Mesendoderm (in vitro differentiated cells): ENCODE results near the gene PLSCR1. TPM values are rescaled to one million over a fixed set of nuclear protein-coding genes. Genes with fewer than 3 reads are reported as not detected.

Experiments
- DNase-seq: peaks from one replicate; pipeline ENCODE4 v3.0.0; 2013
- H2AK5ac ChIP-seq: 2 replicates; pipeline ENCODE4 v1.6.1; 2013; ENCODE audit warnings: low read length, inconsistent platforms
- H2BK120ac ChIP-seq: 2 replicates; pipeline ENCODE4 v1.6.1; 2013; ENCODE audit warnings: low read depth, mild to moderate bottlenecking, low read length, moderate library complexity, mixed read lengths
- H2BK15ac ChIP-seq: replicated peaks from 2 replicates; pipeline ENCODE4 v1.6.1; 2013; ENCODE audit warnings: low read depth, mild to moderate bottlenecking, moderate library complexity
- H2BK5ac ChIP-seq: 2 replicates; pipeline ENCODE4 v1.6.1; 2013; ENCODE audit warnings: low read length, inconsistent platforms
- H3K18ac ChIP-seq: 2 replicates; pipeline ENCODE4 v1.6.1; 2013; ENCODE audit warnings: mild to moderate bottlenecking, low read length, mixed read lengths
- H3K23ac ChIP-seq: one replicate; pipeline ENCODE4 v1.6.1; 2013; ENCODE audit warnings: low read length
- H3K27ac ChIP-seq: 2 replicates; pipeline ENCODE4 v1.5.1; 2013; ENCODE audit warnings: low read depth, mild to moderate bottlenecking, inconsistent platforms, low read length, moderate library complexity
- H3K27me3 ChIP-seq: 2 replicates; pipeline ENCODE4 v1.6.1; 2013; ENCODE audit warnings: low read length, control low read depth, mild to moderate bottlenecking, inconsistent platforms; ENCODE audit not compliant: insufficient read depth, poor library complexity
- H3K36me3 ChIP-seq: 2 replicates; pipeline ENCODE4 v1.6.1; 2013; ENCODE audit warnings: low read length, inconsistent platforms; ENCODE audit not compliant: control insufficient read depth, insufficient read depth
- H3K4ac ChIP-seq: one replicate; pipeline ENCODE4 v1.6.1; 2013; ENCODE audit warnings: low read depth, mild to moderate bottlenecking, low read length, moderate library complexity
- H3K4me1 ChIP-seq: 2 replicates; pipeline ENCODE4 v1.6.1; 2013; ENCODE audit warnings: low read depth, low read length, inconsistent platforms; ENCODE audit not compliant: control insufficient read depth
- H3K4me2 ChIP-seq: 2 replicates; pipeline ENCODE4 v1.6.1; 2013; ENCODE audit warnings: low read length
- H3K4me3 ChIP-seq: 2 replicates; pipeline ENCODE4 v1.5.1; 2013; ENCODE audit warnings: mild to moderate bottlenecking, low read length
- H3K56ac ChIP-seq: one replicate; pipeline ENCODE4 v1.6.1; 2013; ENCODE audit warnings: low read length
- H3K79me1 ChIP-seq: 2 replicates; pipeline ENCODE4 v1.6.1; 2013; ENCODE audit warnings: low read length, inconsistent platforms
- H3K79me2 ChIP-seq: 2 replicates; pipeline ENCODE4 v1.6.1; 2013; ENCODE audit warnings: mild to moderate bottlenecking, low read length; ENCODE audit not compliant: control insufficient read depth, insufficient read depth
- H3K9ac ChIP-seq: 2 replicates; pipeline ENCODE4 v1.6.1; 2013; ENCODE audit warnings: low read length, inconsistent platforms
- H4K5ac ChIP-seq: one replicate; pipeline ENCODE4 v1.6.1; 2013; ENCODE audit warnings: low read length
- H4K8ac ChIP-seq: one replicate; pipeline ENCODE4 v1.6.1; 2013; ENCODE audit warnings: low read depth, mild to moderate bottlenecking, control low read depth, low read length, moderate library complexity
- WGBS: extraction: QIAGEN DNeasy Blood & Tissue Kit; methylation state at CpG from one replicate; pipeline ENCODE4 v1.1.7; 2013; ENCODE audit warnings: low lambda C conversion rate, missing lambda C conversion rate; ENCODE audit not compliant: insufficient coverage; ENCODE audit errors: extremely low coverage; 5-methylcytosine and 5-hydroxymethylcytosine counted together
- polyA plus RNA-seq, 2 experiments: library from polyadenylated mRNA; stranded (reverse); fragments of 200-250 nt; gene quantifications; one replicate each; pipeline ENCODE4 v1.2.3, GENCODE V29; 2013

The PLSCR1 gene, protein sequence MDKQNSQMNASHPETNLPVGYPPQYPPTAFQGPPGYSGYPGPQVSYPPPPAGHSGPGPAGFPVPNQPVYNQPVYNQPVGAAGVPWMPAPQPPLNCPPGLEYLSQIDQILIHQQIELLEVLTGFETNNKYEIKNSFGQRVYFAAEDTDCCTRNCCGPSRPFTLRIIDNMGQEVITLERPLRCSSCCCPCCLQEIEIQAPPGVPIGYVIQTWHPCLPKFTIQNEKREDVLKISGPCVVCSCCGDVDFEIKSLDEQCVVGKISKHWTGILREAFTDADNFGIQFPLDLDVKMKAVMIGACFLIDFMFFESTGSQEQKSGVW
- 55.1 TPM for polyA plus RNA-seq (2013, experiment 1 of 2)
- polyA plus RNA-seq (2013, experiment 2 of 2), result 57.2 TPM

DNA sequence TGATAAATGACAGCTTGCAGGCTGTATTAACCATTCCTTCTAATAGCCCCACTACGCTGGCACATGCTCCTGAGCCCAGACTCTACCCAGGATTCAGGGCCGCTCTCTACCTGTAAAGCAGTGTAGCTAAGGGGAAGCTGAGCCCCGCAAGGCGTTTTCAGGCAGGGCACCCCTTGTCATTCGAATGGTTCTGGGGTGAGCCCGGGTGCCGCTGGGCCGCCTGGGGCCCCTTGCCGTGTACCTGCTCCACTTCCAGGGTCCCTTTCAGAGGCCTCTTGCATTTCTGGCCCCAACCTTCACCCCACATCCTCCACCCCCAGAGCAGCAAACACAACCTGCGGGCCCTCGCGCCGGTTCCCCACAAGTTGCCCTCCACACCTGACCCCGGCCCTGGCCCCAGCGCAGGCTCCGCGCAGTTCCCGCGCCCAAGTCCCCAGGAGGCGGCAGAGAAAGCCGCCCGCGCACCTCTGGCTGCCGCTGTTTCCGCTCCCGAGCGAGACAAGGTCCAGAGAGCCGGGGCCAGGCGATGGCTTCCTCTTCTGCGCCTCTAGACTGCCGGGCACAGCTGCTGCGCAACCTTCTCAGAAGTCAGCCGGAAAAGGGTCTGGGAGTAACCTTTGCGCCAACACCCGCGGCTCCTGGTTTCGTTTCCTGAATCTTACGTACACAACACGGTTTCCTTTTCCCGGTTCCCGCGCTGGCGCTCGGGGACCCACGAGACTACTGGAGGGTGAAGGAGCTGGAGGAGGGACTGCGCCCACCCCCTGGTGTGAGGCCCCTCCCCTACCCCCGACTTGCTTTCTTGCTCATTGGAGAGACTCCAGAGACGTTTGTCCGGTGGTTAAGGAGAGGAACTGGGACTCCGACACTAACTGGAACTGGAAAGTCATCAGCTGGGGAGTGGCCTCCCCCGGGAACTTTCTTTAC lies at the start of gene PLSCR1:
Gene PLSCR1 (minus strand): TSS at position 606 of the 927 bp plus-strand sequence. CDS start 8,055 bp downstream, outside the sequence.
- peak within 1 kb of the TSS; percentile 64 for H3K4me2 ChIP-seq
- H3K4me3 ChIP-seq, result peak within 1 kb of the TSS; percentile 89
- H3K4ac ChIP-seq, result peak within 1 kb of the TSS; percentile 98
- H2BK120ac ChIP-seq, result no peak within 1 kb of the TSS
- no peak within 1 kb of the TSS for H3K23ac ChIP-seq
- DNase-seq, result peak; percentile 98
- H3K56ac ChIP-seq, result peak within 1 kb of the TSS; percentile 95
- peaks cover 39% of the 10 kb centered on the region for H3K79me2 ChIP-seq
- no peaks in the 10 kb centered on the region for H3K79me1 ChIP-seq
- H3K4me1 ChIP-seq, result no peaks in the 10 kb centered on the region
- peak within 1 kb of the TSS; percentile 94 for H3K9ac ChIP-seq
- H2BK15ac ChIP-seq, result no peak within 1 kb of the TSS
- no peak within 1 kb of the TSS for H4K5ac ChIP-seq
- H3K36me3 ChIP-seq, result peaks cover 1% of the 10 kb centered on the region
- H3K18ac ChIP-seq, result peak within 1 kb of the TSS; percentile 96
- no peak within 1 kb of the TSS for H2AK5ac ChIP-seq
- no CpG with 5 or more reads among the region's 51 CpGs for WGBS
- H4K8ac ChIP-seq, result peak within 1 kb of the TSS; percentile 78
- peak within 1 kb of the TSS; percentile 76 for H2BK5ac ChIP-seq
- no peaks in the 10 kb centered on the region for H3K27me3 ChIP-seq
- H3K27ac ChIP-seq, result peak within 1 kb of the TSS; percentile 93

DNA sequence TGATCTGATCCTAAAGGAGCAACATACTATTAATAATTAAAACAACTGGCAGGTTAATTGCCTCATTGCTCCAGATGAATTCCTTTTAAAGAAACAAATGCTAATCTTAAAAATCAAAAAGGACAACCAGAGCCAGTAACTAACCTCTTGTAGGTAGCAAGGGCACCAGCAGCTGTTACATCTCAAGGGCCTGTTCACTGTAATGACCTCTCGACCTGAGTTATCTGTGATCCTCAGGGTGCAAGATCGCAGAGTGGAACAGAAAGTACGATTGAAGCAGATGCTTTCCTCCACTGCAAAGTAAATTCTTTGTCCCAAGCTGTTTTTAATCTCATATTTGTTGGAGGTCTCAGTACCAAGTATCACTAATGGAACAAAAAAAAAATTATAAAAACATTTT lies 49.4 kb upstream of the PLSCR1 start:
- H4K5ac ChIP-seq, result no peak overlapping the region
- no peak overlapping the region for H3K9ac ChIP-seq
- H3K27me3 ChIP-seq, result no peaks in the 10 kb centered on the region
- H3K18ac ChIP-seq, result no peak overlapping the region
- H3K79me1 ChIP-seq, result no peaks in the 10 kb centered on the region
- no peak overlapping the region for H2BK120ac ChIP-seq
- H3K4me3 ChIP-seq, result no peak overlapping the region
- H3K23ac ChIP-seq, result no peak overlapping the region
- WGBS, result no CpG with 5 or more reads among the region's 3 CpGs
- H2AK5ac ChIP-seq, result no peak overlapping the region
- H3K79me2 ChIP-seq, result no peaks in the 10 kb centered on the region
- no peak overlapping the region for H3K4me2 ChIP-seq
- H3K27ac ChIP-seq, result no peak overlapping the region
- no peak for DNase-seq
- no peaks in the 10 kb centered on the region for H3K36me3 ChIP-seq
- no peak overlapping the region for H2BK15ac ChIP-seq
- no peak overlapping the region for H3K56ac ChIP-seq
- no peak overlapping the region for H4K8ac ChIP-seq
- no peaks in the 10 kb centered on the region for H3K4me1 ChIP-seq
- H3K4ac ChIP-seq, result no peak overlapping the region
- H2BK5ac ChIP-seq, result no peak overlapping the region

DNA sequence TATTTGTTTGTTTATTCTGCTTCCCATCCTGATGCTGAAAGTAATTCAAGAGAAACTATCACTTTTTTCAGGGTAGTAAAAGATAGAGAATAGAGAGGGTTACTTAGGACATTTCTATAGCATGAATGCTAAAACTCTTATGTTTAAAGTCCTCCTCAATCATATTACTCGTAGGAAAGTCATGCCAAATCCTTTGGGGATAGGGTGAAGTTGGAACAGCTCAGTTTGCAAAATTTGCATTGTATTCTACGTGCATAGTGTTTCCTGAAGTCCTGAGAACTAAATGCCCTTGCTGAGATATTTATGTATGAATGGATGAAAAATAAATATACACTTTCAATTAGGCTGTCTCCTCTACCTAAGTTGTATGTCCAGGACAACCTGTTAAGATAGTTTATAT lies 46.1 kb upstream of the PLSCR1 start:
- Histone ChIP-seq H3K36me3 (no peaks in the 10 kb centered on the region), H2BK120ac (no peak overlapping the region), H3K27ac (no peak overlapping the region), H3K4me1 (no peaks in the 10 kb centered on the region), H2BK5ac (no peak overlapping the region), H3K23ac (no peak overlapping the region), H3K4ac (no peak overlapping the region), H2AK5ac (no peak overlapping the region), H4K5ac (no peak overlapping the region), H3K79me2 (no peaks in the 10 kb centered on the region), H3K4me3 (no peak overlapping the region), H3K4me2 (no peak overlapping the region), H3K56ac (no peak overlapping the region), H3K27me3 (no peaks in the 10 kb centered on the region), H2BK15ac (no peak overlapping the region), H4K8ac (no peak overlapping the region), H3K9ac (no peak overlapping the region), H3K18ac (no peak overlapping the region), H3K79me1 (no peaks in the 10 kb centered on the region)
- WGBS, result no CpG with 5 or more reads among the region's 2 CpGs
- DNase-seq, result peak; percentile 26

DNA sequence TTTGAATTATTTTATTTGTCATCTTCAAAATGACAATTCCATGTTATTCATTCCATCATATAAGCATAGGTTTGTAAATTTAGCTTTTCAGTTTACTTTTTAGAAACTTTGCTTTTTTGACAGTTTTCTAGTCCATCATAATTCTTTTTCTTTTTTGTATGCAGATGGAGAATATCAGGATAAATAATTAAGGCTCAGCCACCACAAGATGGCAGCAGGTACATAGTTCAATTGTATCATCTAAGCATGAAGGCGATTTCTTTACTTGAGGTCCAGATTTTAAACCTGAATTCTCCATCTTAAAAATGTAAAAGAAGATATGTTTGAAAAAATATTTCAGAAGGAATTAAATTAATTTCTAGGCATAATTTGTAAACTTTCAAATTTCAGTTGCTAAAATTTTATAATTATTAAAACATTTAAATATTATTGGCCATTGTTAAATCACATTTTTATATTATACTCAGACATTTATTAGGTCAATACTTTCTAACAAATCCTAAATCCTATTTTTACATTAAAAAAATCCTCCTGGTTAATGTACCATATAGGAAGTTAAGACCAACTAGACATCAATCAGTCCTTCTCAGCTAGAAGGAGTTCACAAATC lies 45.6 kb upstream of the PLSCR1 start:
- no peaks in the 10 kb centered on the region for H3K36me3 ChIP-seq
- no peak overlapping the region for H3K4me2 ChIP-seq
- no peaks in the 10 kb centered on the region for H3K27me3 ChIP-seq
- no peaks in the 10 kb centered on the region for H3K79me2 ChIP-seq
- H3K23ac ChIP-seq, result no peak overlapping the region
- H3K9ac ChIP-seq, result no peak overlapping the region
- H3K4me1 ChIP-seq, result no peaks in the 10 kb centered on the region
- peak; percentile 35 for DNase-seq
- H2BK15ac ChIP-seq, result no peak overlapping the region
- no peak overlapping the region for H2BK5ac ChIP-seq
- no peak overlapping the region for H3K4ac ChIP-seq
- H2BK120ac ChIP-seq, result no peak overlapping the region
- no peak overlapping the region for H3K27ac ChIP-seq
- no peak overlapping the region for H2AK5ac ChIP-seq
- no peaks in the 10 kb centered on the region for H3K79me1 ChIP-seq
- H3K18ac ChIP-seq, result no peak overlapping the region
- no peak overlapping the region for H4K5ac ChIP-seq
- H3K56ac ChIP-seq, result no peak overlapping the region
- H3K4me3 ChIP-seq, result no peak overlapping the region
- no peak overlapping the region for H4K8ac ChIP-seq
- no CpG with 5 or more reads among the region's 1 CpG for WGBS

DNA sequence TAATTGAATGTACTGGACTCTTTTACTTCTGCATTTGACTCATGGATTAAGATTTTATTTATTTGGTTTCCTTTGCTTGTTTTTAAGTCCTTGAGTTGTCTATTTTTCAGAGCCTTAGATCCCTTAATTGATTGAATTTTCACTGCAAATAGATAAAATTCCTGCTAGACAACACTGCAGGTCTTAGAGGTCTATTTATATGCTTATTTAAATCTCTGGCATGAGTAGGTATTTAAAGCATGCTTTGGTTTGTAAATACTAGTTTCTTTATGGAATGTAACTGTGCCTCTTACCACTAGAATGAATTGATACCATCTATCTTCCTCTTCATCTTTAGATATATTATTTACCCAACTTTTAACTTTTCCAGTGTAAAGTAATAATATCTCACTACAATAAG lies 40.7 kb upstream of the PLSCR1 start:
- DNase-seq, result no peak
- Histone ChIP-seq H2BK5ac (no peak overlapping the region), H3K27me3 (no peaks in the 10 kb centered on the region), H4K5ac (no peak overlapping the region), H3K4ac (no peak overlapping the region), H3K27ac (no peak overlapping the region), H3K23ac (no peak overlapping the region), H3K36me3 (no peaks in the 10 kb centered on the region), H3K79me1 (no peaks in the 10 kb centered on the region), H3K79me2 (no peaks in the 10 kb centered on the region), H3K4me1 (no peaks in the 10 kb centered on the region), H3K4me3 (no peak overlapping the region), H2AK5ac (no peak overlapping the region), H3K9ac (no peak overlapping the region), H3K18ac (no peak overlapping the region), H4K8ac (no peak overlapping the region), H3K56ac (no peak overlapping the region), H2BK15ac (no peak overlapping the region), H3K4me2 (no peak overlapping the region), H2BK120ac (no peak overlapping the region)
